ENCODE measurements around the gene UBL4A.

DNA sequence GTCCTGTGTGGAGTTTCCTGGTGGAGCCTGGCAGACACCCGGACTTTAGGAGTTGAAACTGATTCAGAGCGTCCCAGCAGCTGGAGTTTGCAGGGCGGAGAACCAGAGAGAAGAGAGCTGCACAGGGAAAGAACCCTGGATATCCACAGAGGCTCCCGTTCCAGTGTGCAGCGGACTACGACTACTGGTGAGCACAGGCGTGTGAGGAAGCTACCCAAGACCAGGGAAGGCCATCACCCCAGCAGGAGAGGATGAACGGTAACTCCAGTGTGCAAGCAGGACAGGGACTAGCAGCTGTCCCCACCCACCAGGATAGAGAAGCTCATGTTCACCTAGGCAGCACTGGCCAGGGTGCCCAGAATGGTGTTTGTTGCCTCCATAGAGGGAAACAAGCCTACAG is 9.6 kb downstream of the UBL4A start:
- TF ChIP-seq, protein P1, sequence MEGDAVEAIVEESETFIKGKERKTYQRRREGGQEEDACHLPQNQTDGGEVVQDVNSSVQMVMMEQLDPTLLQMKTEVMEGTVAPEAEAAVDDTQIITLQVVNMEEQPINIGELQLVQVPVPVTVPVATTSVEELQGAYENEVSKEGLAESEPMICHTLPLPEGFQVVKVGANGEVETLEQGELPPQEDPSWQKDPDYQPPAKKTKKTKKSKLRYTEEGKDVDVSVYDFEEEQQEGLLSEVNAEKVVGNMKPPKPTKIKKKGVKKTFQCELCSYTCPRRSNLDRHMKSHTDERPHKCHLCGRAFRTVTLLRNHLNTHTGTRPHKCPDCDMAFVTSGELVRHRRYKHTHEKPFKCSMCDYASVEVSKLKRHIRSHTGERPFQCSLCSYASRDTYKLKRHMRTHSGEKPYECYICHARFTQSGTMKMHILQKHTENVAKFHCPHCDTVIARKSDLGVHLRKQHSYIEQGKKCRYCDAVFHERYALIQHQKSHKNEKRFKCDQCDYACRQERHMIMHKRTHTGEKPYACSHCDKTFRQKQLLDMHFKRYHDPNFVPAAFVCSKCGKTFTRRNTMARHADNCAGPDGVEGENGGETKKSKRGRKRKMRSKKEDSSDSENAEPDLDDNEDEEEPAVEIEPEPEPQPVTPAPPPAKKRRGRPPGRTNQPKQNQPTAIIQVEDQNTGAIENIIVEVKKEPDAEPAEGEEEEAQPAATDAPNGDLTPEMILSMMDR (optimal IDR thresholded peaks at IDR 0.05 in 1 of 3, IDR thresholded peaks at IDR 0.05 in 1 of 3, conservative IDR thresholded peaks at IDR 0.05 in 1 of 3; ENCODE audit: extremely low read depth in 1 of 3, insufficient read depth in 2 of 3, low read length in 3 of 3), result no peak
- no peak for TF ChIP-seq EZH2 (IDR thresholded peaks at IDR 0.05; ENCODE audit: low read length)

All from keratinocyte (primary cell).